Measurements from ENCODE around the gene ZCCHC8.
"Not testable (repeated sequence)": the region's sequence is repeated elsewhere in the genome, so short reads cannot be mapped to it uniquely, and the experiment has no call there.

ZCCHC8 gene

DNA sequence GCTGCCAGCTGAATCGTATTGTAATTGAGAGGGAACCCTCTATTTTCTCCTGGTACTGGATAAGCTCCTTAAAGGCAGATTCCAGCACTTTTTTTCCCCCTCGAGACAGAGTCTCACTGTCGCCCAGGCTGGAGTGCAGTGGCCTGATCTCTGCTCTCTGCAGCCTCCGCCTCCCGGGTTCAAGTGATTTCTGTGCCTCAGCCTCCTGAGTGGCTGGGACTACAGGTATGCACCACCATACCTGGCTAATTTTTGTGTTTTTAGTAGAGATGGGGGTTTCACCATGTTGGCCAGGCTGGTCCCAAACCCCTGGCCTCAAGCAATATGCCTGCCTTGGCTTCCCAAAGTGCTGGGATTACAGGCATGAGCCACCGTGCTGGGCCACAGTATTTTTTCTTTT, 30.9 kb downstream of the ZCCHC8 start:
- FAIRE-seq: not testable (repeated sequence)

DNA sequence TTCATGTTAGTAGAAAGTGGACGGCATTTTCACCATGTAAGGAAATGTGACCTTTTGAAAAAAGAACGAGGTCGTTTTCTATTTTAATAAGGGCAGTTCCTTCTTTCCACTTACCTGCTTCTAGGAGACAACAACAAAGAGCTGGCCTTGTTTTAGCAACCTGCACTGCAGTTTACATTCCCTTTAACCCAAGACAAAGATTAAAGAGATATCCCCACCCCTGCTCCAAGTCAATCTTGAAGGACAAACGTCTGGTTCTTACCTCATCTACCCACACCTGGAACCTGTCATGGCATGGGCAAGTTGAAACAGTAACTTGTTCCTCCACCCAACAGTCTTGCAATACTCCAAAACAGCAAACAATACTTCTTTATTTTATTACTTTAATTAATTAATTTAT, 32.7 kb downstream of the ZCCHC8 start:
- no peak for FAIRE-seq

DNA sequence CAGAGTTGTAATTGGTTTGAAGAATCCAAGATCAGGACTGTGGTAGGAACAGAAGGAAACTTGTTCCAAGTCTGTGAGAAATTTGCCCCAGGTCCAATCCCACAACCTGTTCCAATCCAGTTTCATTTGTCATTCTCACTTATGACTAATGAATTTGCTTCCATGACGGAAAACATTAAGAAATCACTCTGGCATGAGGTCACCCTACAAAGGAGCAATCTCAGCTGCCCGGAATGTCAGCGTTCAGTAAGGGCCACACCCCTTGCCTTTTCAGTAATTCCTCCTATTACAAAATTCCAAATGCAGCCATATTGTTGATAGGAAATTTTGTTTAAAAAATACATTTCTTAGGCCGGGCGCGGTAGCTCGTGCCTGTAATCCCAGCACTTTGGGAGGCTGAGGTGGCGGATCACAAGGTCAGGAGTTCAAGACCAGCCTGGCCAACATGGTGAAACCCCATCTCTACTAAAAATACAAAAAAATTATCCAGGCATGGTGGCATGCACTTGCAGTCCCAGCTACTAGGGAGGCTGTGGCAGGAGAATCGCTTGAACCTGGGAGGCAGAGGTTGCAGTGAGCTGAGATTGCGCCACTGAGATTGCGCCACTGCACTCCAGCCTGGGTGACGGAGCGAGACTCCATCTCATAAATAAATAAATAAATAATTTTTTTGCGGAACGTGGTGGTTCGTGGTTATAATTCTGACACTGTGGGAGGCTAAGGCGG, 36.3 kb downstream of the ZCCHC8 start:
- FAIRE-seq: not testable (repeated sequence)

DNA sequence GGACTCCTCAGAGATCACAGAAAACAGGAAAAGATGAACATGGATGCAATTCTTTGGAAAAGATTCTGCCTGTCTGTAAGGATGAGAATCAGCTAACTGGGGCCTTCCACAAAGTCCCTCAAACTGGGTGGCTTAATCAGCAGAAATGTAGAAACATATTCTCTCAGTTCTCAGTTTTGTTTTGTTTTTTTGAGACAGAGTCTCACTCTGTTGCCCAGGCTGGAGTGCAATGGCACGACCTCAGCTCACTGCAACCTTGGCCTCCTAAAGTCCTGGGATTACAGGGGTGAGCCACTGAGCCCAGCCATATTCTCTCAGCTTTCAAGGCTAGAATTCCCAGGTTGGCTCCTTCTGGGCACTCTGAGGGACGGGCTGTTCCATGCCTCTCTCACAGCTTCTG, 40.1 kb downstream of the ZCCHC8 start:
- no peak for FAIRE-seq

DNA sequence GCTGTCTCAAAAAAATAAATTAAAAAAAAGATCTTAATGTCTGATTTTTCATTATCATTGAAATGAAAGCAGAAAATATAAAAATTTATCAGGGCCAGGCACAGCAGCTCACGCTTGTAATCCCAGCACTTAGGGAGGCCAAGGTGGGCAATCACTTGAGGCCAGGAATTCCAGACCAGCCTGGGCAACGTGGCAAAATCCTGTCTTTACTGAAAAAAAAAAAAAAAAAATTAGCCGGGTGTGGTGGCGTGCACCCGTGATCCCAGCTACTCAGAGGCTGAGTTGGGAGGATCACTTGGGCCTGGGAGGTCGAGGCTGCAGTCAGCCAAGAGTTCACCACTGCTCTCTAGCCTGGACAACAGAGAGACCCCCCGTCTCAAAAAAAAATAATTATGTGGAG, 40.7 kb downstream of the ZCCHC8 start:
- no peak for FAIRE-seq

DNA sequence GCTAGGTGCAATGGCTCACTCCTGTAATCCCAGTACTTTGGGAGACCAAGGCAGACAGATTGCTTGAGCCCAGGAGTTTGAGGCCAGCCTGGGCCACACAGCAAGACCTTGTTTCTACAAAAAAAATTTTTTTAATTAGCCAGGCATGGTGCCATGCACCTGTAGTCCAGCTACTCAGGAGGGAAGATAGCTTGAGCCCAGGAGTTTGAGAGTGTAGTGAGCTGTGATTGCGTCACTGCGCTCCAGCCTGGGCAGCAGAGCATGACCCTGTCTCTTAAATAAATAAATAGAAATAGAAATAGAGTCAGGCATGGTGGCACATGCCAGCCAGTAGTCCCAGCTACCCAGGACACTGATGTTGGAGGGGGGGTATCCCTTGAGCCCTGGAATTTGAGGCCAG, 41.5 kb downstream of the ZCCHC8 start:
- no peak for FAIRE-seq

DNA sequence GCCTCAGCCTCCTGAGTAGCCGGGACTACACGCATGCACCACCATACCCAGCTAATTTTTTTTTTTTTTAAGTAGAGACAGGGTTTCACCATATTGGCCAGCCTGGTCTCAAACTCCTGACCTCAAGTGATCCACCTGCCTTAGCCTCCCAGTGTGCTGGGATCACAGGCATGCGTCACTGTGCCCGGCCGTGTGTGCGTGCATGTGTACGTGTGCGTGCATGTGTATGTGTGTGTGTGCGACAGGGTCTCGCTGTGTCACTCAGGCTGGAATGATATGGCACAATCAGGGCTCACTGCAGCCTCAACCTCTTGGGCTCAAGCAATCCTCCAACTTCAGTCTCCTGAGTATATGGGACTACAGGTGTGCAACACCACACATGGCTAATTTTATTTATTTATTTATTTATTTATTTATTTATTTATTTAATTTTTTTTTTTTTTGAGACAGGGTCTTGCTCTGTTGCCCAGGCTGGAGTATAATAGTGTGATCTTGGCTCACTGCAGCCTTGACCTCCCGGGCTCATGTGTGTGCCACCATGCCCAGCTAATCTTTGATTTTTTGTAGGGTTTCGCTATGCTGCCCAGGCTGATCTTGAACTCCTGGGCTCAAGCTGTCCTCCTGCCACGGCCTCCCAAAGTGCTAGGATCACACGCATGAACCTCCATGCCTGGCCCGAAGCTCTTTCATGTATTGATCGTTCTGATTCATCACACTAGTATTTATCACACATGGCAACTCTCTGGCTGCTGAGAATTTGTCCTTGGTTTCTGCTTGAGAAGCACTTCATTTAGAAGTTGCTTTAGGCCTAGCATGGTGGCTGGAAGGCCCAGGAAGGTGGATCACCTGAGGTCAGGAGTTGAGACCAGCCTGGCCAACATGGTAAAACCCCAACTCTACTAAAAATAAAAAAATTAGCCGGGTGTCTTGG, 42.4 kb downstream of the ZCCHC8 start:
- FAIRE-seq: no peak

DNA sequence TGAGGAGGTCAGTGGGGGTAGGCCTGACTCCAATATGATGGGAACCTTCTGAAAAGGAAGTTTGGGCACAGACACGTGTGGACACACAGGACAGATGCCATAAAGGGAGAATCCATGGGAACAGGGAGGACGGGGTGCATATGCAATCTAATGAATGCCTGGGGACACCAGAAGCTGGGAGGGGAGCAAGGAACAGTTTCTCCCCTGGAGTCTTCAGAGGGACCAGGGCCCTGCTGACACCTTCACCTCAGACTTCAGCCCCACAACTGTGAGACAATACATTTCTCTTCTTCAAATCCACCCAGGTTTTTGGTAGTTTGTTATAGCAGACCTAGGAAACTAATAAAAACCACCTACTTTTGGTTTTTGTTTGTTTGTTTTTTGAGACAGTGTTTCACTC, 43.1 kb downstream of the ZCCHC8 start:
- FAIRE-seq: no peak

DNA sequence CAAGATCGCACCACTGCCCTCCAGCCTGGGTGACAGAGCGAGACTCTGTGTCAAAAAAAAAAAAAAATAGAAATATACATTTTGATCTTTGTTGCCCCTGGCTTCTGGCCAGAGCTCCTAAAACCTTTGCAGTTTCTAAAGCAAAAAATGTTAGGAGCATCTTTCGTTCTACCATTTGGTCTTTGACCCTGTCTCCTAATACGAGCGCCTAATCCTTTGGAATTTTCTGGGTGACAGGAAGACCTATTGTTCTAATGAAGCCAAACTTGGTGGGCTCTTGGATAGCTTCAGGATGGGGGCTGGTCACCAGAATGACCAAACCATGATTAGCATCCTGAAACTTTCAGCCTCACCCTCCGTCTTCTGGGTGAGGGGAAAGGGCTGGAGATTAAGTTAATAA, 46.0 kb downstream of the ZCCHC8 start:
- FAIRE-seq: no peak

DNA sequence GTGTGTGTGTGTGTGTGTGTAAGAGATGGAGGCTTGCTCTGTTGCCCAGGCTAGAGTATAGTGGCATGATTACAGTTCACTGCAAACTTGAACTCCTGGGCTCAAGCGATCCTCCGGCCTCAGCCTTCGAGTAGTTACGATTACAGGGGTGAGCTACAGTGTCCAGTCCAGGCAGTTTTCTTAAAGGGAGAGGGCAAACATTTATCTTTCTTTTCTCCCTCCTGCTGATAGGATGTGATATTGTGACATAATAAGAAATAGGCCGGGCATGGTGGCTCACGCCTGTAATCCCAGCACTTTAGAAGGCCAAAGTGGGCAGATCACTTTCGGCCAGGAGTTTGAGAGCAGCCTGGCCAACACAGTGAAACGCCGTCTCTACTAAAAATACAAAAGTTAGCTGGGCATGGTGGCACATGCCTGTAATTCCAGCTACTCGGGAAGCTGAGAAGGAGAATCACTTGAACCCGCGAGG, 46.4 kb downstream of the ZCCHC8 start:
- no peak for FAIRE-seq

DNA sequence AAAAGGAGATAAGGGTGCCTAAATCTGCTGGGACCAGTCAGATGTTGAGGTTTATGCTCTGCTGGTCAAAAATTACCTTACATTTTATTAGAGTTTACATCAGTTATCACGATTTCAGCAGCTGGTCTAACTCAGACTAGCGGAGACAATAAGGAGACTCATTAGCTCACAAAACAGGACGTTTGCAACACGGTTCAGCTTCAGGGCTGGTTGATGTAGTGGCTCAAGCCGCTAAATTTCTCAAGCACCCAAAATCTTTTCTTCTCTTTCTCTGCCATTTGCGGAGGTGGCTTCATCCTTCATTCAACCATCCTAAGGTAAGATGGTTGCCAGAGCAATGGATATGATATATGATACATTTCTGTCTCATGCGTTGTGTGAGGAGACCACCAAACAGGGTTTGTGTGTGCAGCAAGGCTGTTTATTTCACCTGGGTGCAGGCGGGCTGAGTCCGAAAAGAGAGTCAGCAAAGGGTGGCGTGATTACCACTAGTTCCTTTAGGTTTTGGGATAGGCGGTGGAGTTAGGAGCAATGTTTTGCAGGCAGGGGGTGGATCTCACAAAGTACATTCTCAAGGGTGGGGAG, 47.9 kb downstream of the ZCCHC8 start:
- no peak for FAIRE-seq

DNA sequence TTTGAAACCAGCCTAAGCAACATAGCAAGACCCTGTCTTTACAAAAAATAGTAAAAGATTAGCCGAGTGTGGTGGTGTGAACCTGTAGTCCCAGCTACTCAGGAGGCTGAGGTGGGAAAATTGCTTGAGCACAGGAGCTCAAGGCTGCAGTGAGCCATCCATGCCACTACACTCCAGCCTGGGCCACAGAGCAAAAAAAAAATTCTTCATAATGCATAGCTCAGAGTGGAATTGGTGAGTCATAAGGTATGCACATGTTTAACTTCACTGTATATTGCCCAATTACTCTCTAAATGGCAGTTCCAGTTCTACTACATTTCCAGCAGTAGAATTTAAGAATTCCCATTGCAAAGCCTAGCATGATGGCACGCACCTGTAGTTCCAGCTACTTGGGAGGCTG, 51.4 kb downstream of the ZCCHC8 start:
- FAIRE-seq: no peak

DNA sequence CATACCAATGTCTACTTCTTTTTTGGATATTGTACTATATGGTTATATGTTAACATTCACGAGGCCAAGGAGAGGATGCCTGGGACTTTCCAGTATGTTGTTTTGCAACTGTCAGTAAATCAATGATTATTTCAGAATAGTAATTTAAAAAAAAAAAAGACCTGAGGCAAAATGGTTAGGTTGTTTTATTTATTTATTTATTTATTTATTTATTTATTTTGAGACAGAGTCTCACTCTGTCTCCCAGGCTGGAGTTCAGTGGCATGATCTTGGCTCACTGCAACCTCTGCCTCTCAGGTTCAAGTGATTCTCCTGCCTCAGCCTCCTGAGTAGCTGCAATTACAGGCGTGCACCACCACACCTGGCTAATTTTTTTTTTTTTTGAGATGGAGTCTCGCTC, 52.9 kb downstream of the ZCCHC8 start:
- not testable (repeated sequence) for FAIRE-seq

DNA sequence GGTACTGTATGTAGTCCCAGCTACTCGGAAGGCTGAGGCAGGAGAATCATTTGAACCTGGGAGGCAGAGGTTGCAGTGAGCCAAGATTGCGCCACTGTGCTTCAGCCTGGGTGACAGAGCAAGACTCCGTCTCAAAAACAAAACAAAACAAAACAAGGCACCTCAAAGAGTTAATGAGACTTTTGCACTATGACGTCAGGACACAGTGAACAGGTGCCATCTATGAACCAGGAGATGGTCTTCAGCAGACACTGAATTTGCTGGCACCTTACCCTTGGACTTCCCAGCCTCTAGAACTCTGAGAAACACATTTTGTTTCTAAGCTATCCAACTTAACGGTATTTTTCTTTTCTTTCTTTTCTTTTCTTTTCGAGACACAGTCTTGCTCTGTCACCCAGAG, 54.3 kb downstream of the ZCCHC8 start:
- not testable (repeated sequence) for FAIRE-seq

DNA sequence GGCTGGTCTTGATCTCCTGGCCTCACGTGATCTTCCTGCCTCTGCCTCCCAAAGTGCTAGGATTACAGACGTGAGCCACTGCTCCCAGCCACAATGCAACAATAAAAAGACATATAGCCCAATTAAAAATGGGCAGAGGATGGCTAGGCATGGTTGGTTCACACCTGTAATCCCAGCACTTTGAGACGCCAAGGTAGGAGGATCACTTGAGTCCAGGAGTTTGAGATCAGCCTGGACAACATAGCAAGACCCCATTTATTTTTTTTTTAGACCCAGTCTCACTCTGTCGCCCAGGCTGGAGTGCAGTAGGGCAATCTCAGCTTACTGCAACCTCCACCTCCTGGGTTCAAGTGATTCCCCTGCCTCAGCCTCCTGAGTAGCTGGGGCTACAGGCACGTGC, 56.7 kb downstream of the ZCCHC8 start:
- not testable (repeated sequence) for FAIRE-seq

DNA sequence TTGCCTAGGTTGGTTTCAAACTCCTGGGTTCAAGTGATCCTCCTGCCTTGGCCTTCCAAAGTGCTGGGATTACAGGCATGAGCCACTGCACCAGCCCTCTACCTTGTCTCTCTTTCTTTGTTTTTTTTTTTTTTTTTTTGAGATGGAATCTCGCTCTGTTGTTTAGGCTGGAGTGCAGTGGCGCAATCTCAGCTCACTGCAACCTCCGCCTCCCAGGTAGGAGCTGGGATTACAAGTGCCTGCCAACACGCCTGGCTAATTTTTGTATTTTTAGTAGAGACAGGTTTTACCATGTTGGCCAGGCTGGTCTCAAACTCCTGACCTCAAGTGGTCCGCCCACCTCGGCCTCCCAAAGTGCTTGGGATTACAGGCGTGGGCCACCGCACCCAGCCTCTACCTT, 61.9 kb downstream of the ZCCHC8 start:
- FAIRE-seq: not testable (repeated sequence)

DNA sequence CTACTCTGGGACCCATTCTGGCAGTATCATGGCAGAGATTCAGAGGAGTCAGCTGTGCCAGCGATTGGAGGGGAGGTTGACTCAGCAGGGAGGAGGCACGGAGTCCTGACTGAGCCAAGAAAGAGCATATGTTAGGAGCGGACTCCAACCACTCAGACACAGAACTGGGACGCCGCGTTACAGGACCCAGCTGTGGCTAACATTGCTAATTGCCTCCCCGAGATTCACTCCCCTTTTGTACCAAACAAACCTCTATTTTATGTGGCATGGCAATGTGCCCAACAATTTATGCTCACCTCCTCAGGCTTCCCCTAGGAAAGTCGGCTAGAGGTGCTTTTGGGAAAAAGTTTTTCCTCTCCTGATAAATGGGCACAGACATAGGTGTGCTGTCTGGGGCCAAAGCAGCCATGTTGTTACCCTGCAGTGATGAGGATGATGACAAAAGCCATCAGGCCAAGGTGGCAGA, 63.0 kb downstream of the ZCCHC8 start:
- no peak for FAIRE-seq

DNA sequence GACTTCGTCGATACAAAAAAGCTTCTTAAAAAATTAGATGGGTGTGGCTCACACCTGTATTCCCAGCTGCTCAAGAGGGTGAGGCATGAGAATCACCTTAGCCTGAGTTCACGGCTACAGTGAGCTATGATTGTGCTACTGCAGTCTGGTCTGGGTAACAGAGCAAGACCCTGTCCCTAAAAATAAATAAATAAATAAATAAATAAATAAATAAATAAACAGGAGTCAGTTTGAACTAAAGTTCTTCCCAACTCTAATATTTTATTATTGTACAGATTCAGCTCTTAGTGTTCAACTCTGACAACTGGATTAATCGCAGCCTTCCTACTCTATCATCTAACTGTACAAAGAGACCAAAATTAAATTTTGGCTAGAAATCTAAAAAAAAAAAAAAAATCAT, 65.5 kb downstream of the ZCCHC8 start:
- FAIRE-seq: no peak

DNA sequence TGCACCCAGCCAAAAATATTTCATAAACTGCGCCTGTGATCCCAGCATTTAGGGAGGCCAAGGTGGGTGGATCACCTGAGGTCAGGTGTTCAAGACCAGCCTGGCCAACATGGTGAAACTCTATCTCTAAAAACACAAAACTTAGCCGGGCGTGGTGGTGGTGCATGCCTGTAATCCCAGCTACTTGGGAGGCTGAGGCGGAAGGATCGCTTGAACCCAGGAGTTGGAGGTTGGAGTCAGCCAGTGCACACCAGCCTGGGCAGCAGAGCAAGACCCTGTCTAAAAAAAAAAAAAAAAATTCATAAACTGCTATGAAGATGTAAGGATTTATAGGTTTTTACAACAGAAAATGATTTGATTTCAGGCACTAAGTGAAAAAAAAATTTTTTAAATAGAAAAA, 71.7 kb downstream of the ZCCHC8 start:
- not testable (repeated sequence) for FAIRE-seq

DNA sequence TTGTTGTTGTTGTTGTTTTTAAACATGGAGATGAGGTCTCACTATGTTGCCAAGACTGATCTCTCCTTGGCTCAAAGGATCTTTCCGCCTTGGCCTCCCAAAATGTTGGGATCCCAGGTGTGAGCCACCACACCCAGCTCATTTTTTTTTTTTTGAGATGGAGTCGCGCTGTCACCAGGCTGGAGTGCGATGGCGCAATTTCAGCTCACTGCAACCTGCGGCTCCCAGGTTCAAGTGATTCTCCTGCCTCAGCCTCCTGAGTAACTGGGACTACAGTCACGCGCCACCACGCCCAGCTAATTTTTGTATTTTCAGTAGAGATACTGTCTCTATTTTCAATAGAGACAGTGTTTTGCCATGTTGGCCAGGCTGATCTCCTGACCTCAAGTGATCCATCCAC, 73.3 kb downstream of the ZCCHC8 start:
- no peak for FAIRE-seq

DNA sequence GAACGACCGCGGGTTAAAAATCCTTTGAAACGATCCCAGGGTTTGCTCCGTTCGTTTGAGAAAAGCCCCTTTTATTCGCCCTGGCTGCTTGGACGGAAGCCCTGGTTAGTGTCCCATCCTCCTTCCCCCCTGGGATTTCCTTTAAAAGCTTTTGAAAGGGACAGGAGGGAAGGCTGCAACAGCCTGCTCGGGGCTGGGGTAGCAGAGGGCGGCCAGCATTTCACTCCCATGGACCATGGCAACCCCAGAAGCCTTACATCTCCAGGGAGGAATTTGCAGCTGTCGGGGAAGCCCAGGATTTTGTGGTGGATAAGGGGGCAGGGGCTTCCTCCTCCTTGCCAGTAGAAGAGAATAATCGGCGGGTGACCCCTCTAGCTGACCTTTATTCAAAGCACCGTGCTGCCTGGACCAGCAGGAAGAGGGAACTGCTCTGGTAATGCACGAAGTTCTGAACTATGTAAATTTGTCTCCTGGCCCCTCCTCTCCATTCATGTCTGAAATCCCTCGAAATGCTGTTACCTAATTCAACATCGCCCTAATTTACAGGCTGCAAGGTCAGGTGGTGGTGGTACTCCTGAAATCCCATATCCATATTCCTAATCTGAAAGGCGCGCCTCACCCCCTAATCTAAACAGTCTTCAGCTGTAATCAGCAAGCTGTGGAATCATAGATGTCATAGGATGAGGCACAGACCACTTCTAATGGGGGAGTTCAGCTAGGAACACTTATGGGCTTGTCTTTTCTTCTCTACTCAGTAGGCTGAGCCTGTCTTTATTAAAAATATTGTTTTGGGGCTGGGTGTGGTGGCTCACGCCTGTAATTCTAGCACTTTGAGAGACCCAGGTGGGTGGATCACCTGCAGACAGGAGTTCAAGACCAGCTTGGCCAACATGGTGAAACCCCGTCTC, 77.2 kb downstream of the ZCCHC8 start:
- no peak for FAIRE-seq

DNA sequence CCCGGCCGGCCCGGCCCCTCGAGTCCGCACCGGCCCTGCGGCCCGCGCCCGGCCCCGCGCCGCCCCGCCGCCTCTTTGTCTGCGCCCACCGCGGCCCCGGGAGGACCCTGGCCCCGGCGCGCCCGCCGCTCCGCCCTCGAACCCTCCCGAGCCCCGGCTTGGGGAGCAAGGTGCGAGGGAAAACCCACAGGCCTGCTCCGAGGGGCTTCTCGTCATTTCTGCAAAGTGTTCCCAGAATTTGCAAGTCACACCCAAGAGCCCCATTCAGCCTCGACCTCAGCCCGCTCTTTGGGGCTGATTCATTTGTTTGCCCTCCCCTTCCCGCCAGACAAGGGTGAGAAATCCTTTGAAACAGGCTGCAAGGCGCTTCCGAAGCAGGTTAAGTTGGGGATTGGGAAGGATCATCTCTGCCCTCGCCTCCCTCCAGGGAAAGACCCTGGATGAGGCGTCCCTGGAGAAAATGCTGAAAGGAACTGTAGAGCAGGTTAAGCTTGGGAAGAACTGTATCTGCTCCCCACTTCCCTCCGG, 77.9 kb downstream of the ZCCHC8 start:
- FAIRE-seq: no peak

Measured in TTC549 (cell line).